Measurements from ENCODE around the gene WWOX. TPM values are rescaled to one million over a fixed set of nuclear protein-coding genes. Genes with fewer than 3 reads are reported as not detected.
A peak's percentile ranks its signal among the peaks of the same experiment; 100 is the strongest.

The WWOX gene
- total and polyA plus RNA-seq, 2 of the 13 experiments (the other 11 are each of a cell fraction or from before 2014, with no cell fraction given), result 9.1 to 37.4 TPM

DNA sequence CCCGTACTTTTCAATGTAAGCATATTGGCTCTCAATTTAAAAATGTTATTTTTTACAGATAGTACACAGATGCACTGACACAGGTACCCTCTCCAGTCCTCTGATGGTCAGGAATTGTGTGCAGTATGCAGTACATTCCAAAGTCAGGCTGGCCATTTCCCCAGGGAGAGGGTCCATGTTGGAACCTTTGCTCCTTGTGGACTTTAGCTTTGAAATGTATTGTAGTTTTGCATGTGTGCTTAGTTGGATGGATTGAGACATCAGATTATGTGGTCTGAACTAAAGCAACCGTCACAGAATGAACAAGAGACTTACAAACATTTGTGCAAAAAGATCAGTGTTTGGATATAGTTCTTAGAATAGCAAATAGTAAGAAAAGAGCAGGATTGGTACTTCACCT, 381.1 kb downstream of the WWOX start (continued):
- no peak for TF ChIP-seq ZFX (CRISPR knock-in tag; IDR thresholded peaks at IDR 0.05; ENCODE audit: low read depth)
- TF ChIP-seq, protein P1, sequence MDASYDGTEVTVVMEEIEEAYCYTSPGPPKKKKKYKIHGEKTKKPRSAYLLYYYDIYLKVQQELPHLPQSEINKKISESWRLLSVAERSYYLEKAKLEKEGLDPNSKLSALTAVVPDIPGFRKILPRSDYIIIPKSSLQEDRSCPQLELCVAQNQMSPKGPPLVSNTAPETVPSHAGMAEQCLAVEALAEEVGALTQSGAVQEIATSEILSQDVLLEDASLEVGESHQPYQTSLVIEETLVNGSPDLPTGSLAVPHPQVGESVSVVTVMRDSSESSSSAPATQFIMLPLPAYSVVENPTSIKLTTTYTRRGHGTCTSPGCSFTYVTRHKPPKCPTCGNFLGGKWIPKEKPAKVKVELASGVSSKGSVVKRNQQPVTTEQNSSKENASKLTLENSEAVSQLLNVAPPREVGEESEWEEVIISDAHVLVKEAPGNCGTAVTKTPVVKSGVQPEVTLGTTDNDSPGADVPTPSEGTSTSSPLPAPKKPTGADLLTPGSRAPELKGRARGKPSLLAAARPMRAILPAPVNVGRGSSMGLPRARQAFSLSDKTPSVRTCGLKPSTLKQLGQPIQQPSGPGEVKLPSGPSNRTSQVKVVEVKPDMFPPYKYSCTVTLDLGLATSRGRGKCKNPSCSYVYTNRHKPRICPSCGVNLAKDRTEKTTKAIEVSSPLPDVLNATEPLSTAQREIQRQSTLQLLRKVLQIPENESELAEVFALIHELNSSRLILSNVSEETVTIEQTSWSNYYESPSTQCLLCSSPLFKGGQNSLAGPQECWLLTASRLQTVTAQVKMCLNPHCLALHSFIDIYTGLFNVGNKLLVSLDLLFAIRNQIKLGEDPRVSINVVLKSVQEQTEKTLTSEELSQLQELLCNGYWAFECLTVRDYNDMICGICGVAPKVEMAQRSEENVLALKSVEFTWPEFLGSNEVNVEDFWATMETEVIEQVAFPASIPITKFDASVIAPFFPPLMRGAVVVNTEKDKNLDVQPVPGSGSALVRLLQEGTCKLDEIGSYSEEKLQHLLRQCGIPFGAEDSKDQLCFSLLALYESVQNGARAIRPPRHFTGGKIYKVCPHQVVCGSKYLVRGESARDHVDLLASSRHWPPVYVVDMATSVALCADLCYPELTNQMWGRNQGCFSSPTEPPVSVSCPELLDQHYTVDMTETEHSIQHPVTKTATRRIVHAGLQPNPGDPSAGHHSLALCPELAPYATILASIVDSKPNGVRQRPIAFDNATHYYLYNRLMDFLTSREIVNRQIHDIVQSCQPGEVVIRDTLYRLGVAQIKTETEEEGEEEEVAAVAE (CRISPR knock-in tag; IDR thresholded peaks at IDR 0.05; ENCODE audit: borderline replicate concordance), result no peak
- TF ChIP-seq ASH2L (IDR thresholded peaks at IDR 0.05; ENCODE audit: insufficient read length, low read depth, low read length), result peak; percentile 41
- peak; percentile 67; the same call in 1 of the 2 replicates for TF ChIP-seq HMG20A (CRISPR knock-in tag; IDR thresholded peaks at IDR 0.05; ENCODE audit: borderline replicate concordance)
- peak; percentile 78; the same call in 1 of the 2 replicates for TF ChIP-seq FOXJ3 (CRISPR knock-in tag; IDR thresholded peaks at IDR 0.05; ENCODE audit: borderline replicate concordance)
- peak; percentile 57; the same call in 1 of the 2 replicates for TF ChIP-seq ELF3 (CRISPR knock-in tag; IDR thresholded peaks at IDR 0.05)
- no peak for TF ChIP-seq ZNF546 (CRISPR knock-in tag; conservative IDR thresholded peaks at IDR 0.05)
- TF ChIP-seq, protein P2, sequence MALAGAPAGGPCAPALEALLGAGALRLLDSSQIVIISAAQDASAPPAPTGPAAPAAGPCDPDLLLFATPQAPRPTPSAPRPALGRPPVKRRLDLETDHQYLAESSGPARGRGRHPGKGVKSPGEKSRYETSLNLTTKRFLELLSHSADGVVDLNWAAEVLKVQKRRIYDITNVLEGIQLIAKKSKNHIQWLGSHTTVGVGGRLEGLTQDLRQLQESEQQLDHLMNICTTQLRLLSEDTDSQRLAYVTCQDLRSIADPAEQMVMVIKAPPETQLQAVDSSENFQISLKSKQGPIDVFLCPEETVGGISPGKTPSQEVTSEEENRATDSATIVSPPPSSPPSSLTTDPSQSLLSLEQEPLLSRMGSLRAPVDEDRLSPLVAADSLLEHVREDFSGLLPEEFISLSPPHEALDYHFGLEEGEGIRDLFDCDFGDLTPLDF (CRISPR knock-in tag; IDR thresholded peaks at IDR 0.05), result no peak
- TF ChIP-seq, protein P3, sequence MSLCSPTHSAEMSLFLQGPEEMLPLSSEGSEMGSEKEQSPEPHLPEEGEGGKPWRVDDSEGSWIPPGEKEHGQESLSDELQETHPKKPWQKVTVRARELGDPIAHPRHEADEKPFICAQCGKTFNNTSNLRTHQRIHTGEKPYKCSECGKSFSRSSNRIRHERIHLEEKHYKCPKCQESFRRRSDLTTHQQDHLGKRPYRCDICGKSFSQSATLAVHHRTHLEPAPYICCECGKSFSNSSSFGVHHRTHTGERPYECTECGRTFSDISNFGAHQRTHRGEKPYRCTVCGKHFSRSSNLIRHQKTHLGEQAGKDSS (CRISPR knock-in tag; IDR thresholded peaks at IDR 0.05; ENCODE audit: borderline replicate concordance, low read depth), result no peak
- TF ChIP-seq, protein P4, sequence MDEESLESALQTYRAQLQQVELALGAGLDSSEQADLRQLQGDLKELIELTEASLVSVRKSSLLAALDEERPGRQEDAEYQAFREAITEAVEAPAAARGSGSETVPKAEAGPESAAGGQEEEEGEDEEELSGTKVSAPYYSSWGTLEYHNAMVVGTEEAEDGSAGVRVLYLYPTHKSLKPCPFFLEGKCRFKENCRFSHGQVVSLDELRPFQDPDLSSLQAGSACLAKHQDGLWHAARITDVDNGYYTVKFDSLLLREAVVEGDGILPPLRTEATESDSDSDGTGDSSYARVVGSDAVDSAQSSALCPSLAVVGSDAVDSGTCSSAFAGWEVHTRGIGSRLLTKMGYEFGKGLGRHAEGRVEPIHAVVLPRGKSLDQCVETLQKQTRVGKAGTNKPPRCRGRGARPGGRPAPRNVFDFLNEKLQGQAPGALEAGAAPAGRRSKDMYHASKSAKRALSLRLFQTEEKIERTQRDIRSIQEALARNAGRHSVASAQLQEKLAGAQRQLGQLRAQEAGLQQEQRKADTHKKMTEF (CRISPR knock-in tag; IDR thresholded peaks at IDR 0.05), result peak; percentile 64
- 0 out of 2 replicates have a peak, but pooled peaks have one; percentile 62 for TF ChIP-seq ZNF34 (CRISPR knock-in tag; IDR thresholded peaks at IDR 0.05; ENCODE audit: borderline replicate concordance)
- TF ChIP-seq ZNF205 (CRISPR knock-in tag; IDR thresholded peaks at IDR 0.05), result 0 out of 2 replicates have a peak, but pooled peaks have one; percentile 54
- peak; percentile 85 for TF ChIP-seq GATAD2A (CRISPR knock-in tag; IDR thresholded peaks at IDR 0.05)
- 0 out of 2 replicates have a peak, but pooled peaks have one; percentile 44 for TF ChIP-seq WIZ (CRISPR knock-in tag; IDR thresholded peaks at IDR 0.05)
- peak; percentile 90 for TF ChIP-seq SALL1 (CRISPR knock-in tag; IDR thresholded peaks at IDR 0.05)
- peak; percentile 94 for TF ChIP-seq TEAD3 (CRISPR knock-in tag; optimal IDR thresholded peaks at IDR 0.05; ENCODE audit: borderline replicate concordance)
- TF ChIP-seq ZNF292 (CRISPR knock-in tag; IDR thresholded peaks at IDR 0.05; ENCODE audit: borderline replicate concordance, low read depth), result peak; percentile 84; the same call in 1 of the 2 replicates
- TF ChIP-seq, protein P5, sequence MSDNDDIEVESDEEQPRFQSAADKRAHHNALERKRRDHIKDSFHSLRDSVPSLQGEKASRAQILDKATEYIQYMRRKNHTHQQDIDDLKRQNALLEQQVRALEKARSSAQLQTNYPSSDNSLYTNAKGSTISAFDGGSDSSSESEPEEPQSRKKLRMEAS (IDR thresholded peaks at IDR 0.05), result peak; percentile 60; the same call in 1 of the 2 replicates
- TF ChIP-seq, protein P6, sequence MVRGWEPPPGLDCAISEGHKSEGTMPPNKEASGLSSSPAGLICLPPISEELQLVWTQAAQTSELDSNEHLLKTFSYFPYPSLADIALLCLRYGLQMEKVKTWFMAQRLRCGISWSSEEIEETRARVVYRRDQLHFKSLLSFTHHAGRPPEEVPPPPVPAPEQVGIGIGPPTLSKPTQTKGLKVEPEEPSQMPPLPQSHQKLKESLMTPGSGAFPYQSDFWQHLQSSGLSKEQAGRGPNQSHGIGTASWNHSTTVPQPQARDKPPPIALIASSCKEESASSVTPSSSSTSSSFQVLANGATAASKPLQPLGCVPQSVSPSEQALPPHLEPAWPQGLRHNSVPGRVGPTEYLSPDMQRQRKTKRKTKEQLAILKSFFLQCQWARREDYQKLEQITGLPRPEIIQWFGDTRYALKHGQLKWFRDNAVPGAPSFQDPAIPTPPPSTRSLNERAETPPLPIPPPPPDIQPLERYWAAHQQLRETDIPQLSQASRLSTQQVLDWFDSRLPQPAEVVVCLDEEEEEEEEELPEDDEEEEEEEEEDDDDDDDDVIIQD (CRISPR knock-in tag; IDR thresholded peaks at IDR 0.05; ENCODE audit: low read depth), result peak; percentile 79; the same call in 1 of the 2 replicates
